ENCODE results near the gene C12orf43.

GRCh38 chr12:121021754-121022153 is 5.5 kb upstream of the C12orf43 start:
- TF ChIP-seq EZH2phosphoT487 (IDR thresholded peaks at IDR 0.05; ENCODE audit: borderline replicate concordance, low read length), result no peak
- no peak for TF ChIP-seq CTCF (conservative IDR thresholded peaks at IDR 0.05; ENCODE audit: low read depth, low read length)
